ENCODE measurements around the gene KCNH1.
A peak's percentile ranks its signal among the peaks of the same experiment; 100 is the strongest.

- no peak for TF ChIP-seq EZH2 (IDR thresholded peaks at IDR 0.05; ENCODE audit: borderline replicate concordance, control insufficient read depth, low read depth, low read length)
- TF ChIP-seq CTCF (IDR thresholded peaks at IDR 0.05 in 2 of 3, conservative IDR thresholded peaks at IDR 0.05 in 1 of 3; ENCODE audit: control insufficient read depth in 2 of 3, extremely low read depth in 1 of 3, insufficient read depth in 1 of 3, low read depth in 3 of 3, low read length in 3 of 3): peak in 2 of 3 experiments; percentile 4 to 13; a peak in 1 of 6 replicates
- TF ChIP-seq MXI1 (IDR thresholded peaks at IDR 0.05; ENCODE audit: low read depth, low read length): no peak
- TF ChIP-seq HDAC6 (IDR thresholded peaks at IDR 0.05; ENCODE audit: unreplicated experiment): no peak
- TF ChIP-seq ZNF384 (IDR thresholded peaks at IDR 0.05; ENCODE audit: borderline replicate concordance, low read depth, low read length): no peak
These were observed 437.2 kb downstream of the KCNH1 start for GRCh38 chr1:210696709-210697108.

All from GM12878 (cell line).